GM21515 (cell line): ENCODE results near the gene DUSP12.

Experiments used
- ATAC-seq: cut with Tn5 transposase; IDR thresholded peaks from one replicate; pipeline ENCODE4 v1.9.1; 2021; ENCODE audit not compliant: unreplicated experiment

DUSP12 gene

DNA sequence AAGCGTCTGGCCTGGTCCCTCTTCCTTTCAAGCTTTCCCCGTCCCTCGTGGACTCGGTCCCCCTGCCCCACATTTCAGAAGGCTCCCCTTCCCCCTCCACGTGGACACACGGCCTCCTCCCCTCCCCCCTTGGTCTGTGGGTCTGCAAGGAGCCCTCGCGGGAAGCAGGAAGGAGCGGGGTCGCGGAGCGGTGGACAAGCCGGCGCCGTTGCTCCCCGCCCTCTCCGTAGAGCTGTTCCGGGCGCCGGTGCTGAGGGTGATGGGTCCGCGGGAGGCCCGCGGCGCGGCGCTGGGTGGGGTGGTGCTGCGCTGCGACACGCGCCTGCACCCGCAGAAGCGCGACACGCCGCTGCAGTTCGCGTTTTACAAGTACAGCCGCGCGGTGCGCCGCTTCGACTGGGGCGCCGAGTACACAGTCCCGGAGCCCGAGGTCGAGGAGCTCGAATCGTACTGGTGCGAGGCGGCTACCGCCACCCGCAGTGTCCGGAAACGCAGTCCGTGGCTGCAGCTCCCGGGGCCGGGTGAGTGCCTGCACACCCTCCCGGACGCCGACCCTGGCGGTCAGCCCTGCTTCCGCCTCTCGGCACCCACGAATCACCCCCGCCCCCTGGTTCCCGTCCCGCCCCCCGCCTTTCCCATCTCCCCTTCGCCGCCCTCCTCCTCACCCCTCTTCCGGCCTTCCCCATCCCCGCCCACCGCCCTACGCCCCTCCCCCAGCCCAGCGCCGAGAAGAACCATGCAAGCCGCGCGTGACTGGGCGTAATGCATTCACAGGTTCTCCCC lies 22.9 kb upstream of the DUSP12 start:
- ATAC-seq, result peak; percentile 50

- ATAC-seq, result peak; percentile 10
These were observed 22.2 kb upstream of the DUSP12 start for GRCh38 chr1:161727256-161727924.

GRCh38 chr1:161728376-161729226 lies 21.0 kb upstream of the DUSP12 start:
- no peak for ATAC-seq

DNA sequence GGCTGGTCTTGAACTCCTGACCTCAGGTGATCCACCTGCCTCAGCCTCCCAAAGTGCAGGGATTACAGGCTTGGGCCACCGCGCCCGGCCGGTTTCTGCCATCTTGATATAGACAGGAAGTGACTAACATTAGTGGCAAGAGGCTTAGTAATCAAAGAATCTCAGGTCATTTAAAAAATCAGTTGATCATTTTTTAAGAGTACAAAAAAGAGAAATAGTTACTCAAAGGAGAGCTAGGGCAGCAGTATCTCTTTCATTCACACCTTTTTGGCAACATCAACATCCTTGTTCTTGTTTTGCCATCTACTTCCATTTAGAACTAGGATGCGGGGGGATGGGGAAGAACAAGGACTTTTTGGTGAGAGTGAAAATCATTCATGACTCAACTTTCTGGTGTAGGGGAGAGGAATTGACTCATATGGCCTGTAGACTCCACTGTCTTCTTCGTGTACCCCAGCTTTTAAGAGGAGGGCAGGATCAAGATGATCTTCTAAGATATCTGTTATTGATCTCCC lies 19.5 kb upstream of the DUSP12 start:
- ATAC-seq, result no peak

GRCh38 chr1:161731241-161731640 lies 18.3 kb upstream of the DUSP12 start:
- no peak for ATAC-seq

GRCh38 chr1:161731981-161732718 lies 17.4 kb upstream of the DUSP12 start:
- ATAC-seq, result no peak

DNA sequence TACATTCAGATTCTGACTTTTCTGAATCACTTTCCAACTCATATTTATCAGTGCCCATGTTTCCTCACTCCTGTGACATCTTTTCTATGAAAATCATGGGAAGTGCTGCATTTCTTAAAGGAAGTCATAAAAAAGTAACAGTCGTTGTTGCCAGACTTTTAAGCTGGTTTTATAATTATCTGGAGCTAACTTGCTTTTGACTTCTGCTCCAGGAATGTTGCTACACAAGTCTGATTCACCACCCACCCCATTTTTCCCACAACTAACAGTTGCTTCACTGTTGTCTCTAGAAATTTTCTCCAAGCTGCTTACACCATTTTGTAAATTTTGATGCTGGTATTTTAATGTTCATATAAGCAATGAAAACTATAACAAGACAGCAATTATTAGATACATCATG lies 16.1 kb upstream of the DUSP12 start:
- ATAC-seq, result no peak

DNA sequence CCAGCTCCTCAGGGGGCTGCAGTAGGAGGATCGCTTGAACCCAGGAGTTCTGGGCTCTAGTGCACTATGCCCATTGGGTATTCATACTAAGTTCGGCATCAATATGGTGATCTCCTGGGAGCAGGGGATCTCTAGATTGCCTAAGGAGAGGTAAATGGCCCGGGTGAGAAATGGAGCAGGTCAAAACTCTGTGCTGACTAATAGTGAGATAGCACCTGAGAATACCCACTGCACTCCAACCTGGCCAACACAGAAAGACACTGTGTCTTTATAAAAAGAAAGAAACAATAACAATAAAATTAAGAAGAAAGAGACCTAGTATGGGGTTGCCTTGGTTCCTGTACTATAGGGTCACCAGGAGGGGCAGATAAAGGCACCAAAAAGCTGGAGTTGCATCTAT lies 13.7 kb upstream of the DUSP12 start:
- ATAC-seq, result no peak

GRCh38 chr1:161736335-161736969 lies 13.1 kb upstream of the DUSP12 start:
- no peak for ATAC-seq

DNA sequence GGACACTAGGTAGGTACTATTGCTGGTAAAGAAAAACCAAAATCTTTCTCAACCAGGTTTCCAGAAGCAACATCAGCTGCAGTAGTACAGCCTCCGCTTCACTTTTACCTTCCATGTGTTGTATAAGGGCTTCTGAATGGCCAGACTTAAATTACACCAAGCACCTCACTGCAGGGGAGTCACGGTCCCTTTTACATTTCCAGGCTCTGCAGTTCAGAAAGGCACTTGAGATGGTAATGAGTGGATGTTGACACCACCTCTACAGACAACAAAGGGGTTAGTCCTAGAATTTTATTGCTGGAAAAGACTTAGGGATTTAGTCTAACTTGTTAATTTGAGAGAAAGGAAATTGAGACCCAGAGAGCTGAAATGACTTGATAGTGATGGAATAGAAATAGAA lies 12.0 kb upstream of the DUSP12 start:
- ATAC-seq, result no peak

DNA sequence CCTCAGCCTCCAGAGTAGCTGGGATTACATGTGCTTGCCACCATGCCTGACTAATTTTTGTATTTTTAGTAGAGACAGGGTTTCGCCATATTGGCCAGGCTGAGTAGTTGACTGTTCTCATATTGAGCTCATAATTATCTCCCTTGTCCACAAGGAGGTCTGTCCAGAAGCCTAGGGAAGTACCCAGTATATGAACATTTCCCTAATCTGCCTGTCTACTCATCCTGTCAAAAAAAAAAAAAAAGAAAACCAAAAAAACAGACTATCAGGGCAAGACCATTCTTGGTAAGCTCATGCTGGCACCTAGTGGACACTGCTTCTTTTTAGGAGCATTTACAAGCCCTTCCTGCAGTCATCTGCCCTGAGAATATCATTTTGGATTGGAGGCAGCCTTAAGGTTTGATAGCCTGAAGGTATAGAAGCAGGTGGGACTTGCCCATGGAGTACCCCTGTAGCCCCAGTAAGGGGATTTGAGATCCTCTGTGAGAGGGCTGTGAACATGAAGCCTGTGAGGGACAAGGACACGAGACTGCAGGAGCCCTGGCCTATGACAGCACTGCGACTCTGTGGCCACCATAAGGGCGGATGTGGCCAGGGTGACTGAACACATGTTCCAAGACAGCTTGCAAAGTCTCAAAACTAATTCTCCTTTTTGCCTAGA lies 10.8 kb upstream of the DUSP12 start:
- peak; percentile 50 for ATAC-seq

DNA sequence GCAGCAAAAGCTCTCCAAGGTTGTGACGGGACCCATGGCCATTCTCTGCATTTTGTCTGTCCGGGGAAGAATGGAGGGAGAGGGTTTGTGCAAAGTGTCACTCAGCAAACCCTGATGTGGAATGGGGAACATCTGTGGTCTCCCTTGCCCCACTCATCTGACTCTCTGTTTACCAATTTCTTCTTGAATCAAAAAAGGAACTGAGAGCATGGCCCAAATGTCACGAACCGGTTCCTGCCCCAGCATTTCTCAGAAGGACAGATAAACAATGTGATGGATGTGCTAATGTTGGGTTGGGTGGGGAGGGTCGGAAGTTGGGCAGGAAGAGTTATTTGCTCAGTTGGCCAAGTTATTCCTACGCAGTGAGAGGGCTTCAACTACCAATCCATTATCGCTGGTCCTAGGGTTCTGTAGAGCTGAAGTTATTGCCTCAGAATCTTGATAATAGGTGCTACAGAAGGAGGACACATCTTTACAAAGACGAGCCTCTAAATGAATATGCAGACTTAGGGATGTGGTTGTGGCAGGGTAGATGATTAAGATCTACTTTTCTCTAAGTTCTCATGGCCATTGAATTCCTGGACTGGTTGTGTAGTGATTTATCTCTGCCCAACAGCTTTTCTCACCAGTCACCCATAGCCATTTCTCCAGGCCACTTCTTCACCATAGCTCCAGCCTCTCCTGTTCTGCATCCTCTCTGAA lies 9.6 kb upstream of the DUSP12 start:
- ATAC-seq, result peak; percentile 37

DNA sequence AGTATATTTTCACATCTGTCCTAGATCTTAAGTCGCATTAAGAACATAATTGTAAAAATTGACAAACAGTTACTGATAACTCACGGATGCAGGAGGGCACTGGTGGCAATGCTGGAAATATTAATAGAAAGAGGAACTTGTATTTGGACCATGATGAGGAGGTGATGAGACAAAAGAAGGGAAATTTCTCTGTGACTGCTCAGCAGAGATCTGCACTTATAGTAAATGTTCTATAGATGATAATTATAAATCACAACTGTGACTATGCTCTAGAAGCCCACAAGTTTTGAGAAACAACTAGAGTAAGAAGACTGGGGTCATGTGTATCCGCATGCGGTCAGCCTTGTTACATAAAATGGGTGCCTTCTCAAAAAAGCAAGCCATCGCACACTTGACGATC lies 8.7 kb upstream of the DUSP12 start:
- ATAC-seq, result no peak

DNA sequence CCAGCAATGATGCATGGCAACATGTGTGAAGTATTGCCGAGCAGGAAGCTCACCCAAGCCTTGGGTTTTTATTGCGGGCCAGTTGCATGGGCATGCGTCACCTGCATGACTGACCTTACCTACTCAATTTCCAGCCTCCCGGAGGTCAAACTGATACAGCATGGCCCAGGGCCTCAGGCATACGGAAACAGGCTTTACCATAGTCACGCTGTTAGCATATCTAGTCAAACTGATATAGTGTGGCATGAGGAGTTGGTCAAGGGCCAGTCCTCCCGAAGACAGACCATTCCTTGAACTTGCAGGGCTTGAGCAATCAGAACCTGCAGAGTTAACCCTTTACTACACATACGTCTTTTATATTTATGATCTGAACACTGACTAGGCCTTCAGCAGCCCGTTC lies 6.4 kb upstream of the DUSP12 start:
- ATAC-seq, result no peak

DNA sequence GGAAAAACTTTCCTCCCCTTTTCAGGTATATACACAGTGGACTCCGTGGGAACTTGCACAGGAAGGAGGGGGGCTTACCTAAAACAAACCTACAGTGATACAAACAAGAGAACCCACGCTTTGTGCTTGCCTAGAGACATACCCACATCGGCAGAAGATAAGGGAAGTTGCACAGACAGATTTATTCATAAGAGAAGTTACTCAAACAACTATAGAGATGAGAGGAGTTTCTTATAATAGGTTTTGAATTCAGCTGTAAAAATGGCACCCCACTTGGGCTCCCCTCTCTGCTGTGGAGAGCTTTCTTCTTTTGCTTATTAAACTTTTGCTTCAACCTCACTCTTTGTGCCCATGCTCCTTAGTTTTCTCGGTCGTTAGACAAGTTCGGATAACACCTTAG lies 1.8 kb upstream of the DUSP12 start:
- ATAC-seq, result no peak

- no peak for ATAC-seq
These were observed 14.0 kb downstream of the DUSP12 start for GRCh38 chr1:161763522-161764098.

DNA sequence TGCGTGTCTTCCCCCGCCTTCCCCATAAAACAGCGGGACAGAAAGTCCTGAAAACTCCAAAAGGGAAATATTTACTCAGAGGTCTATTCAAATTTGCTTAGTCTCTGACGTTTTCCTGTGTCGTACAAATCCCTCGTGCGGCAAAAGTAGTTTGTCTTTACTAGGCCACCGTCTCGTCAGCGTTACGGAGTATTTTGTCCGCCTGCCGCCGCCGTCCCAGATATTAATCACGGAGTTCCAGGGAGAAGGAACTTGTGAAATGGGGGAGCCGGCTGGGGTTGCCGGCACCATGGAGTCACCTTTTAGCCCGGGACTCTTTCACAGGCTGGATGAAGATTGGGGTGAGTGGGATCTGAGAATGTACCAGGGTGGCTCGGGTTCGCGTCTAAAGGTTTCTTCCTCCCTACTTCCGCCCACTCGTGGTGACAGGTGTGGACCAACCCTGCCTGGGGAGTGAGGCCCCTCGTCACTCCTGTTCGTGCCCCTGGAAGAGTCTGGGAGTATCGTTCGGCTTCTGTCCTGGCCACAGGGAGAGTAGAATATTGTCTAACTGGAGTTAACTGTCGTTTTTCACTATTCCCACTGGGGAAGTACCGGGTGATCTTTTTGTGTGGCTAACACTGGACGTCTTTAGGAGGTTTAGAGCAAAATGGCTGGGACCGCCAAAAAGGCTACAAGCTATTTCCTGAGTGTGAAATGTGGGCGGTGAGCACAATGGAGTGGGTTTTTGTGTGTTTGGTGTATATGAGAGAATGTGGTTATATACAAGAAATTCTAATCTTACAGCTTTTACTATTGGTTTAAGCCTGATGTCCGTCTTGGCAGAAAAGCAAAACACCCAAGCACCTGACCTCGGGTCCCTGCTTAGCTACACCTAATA lies 16.8 kb downstream of the DUSP12 start, which contains the start of gene ATF6:
Gene ATF6, plus strand, starts transcription at position 219 of the 880 bp plus-strand sequence. Its CDS starts 41 bp downstream, at position 260.
- ATAC-seq, result peak; percentile 52

GRCh38 chr1:161768461-161768860 lies 18.9 kb downstream of the DUSP12 start:
- ATAC-seq, result no peak
